Hepatocyte (in vitro differentiated cells): Measurements from ENCODE around the gene SP7.

ENCODE experiments used
- CTCF ChIP-seq: fragments of 200-600 bp; sonication (generic); IDR thresholded peaks from 2 replicates; pipeline ENCODE4 v1.5.1; 2016; ENCODE audit warnings: antibody characterized with exemption, mild to moderate bottlenecking; ENCODE audit not compliant: poor library complexity
- EZH2 ChIP-seq: fragments of 200-600 bp; sonication (generic); IDR thresholded peaks from 2 replicates; pipeline ENCODE4 v1.6.1; 2016; ENCODE audit warnings: antibody characterized with exemption, mild to moderate bottlenecking, borderline replicate concordance

- TF ChIP-seq CTCF (no peak), EZH2 (no peak)
Observed at GRCh38 chr12:53320352-53321195, 15.6 kb downstream of the SP7 start.
